ENCODE data around the gene USP48. TPM values are rescaled to one million over a fixed set of nuclear protein-coding genes. Genes with fewer than 3 reads are reported as not detected.

Gene USP48
- total and polyA plus RNA-seq, 2 donors (not counting 1 experiment from before 2014, with no cell fraction given) = 34.1 to 45.6 TPM

DNA sequence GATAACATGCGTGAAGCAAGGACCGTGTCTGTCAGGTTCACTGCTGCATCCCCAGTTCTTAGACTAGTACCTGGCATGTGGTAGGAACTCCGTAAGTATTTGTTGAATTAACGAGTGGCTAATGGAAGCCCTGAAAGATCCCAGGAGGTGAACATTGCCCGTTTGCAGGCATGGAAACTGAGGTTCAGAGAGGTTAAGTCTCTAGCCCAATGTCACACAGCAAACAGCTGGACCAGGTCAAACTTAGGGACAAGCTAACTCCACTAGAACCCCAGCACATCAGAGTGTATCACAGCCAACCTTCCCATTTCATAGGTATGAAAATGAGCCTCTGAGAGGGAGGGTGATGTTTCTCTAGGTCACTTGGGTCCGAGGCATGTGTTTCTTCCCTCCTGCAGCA lies 141.4 kb downstream of the USP48 start:
- peaks cover 8% of the 10 kb centered on the region for H3K27me3 ChIP-seq (ENCODE audit: control insufficient read depth, insufficient read depth, low read length)
- H3K4me3 ChIP-seq (replicated peaks in 1 of 4; ENCODE audit: control extremely low read depth in 1 of 4, insufficient read depth in 1 of 4, low read depth in 3 of 4, low read length in 4 of 4) = no peak overlapping the region
- no peak overlapping the region for H3K4me2 ChIP-seq (ENCODE audit: extremely low read depth, insufficient read depth, low read length)
- TF ChIP-seq, protein P1, sequence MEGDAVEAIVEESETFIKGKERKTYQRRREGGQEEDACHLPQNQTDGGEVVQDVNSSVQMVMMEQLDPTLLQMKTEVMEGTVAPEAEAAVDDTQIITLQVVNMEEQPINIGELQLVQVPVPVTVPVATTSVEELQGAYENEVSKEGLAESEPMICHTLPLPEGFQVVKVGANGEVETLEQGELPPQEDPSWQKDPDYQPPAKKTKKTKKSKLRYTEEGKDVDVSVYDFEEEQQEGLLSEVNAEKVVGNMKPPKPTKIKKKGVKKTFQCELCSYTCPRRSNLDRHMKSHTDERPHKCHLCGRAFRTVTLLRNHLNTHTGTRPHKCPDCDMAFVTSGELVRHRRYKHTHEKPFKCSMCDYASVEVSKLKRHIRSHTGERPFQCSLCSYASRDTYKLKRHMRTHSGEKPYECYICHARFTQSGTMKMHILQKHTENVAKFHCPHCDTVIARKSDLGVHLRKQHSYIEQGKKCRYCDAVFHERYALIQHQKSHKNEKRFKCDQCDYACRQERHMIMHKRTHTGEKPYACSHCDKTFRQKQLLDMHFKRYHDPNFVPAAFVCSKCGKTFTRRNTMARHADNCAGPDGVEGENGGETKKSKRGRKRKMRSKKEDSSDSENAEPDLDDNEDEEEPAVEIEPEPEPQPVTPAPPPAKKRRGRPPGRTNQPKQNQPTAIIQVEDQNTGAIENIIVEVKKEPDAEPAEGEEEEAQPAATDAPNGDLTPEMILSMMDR (conservative IDR thresholded peaks at IDR 0.05 in 1 of 2, IDR thresholded peaks at IDR 0.05 in 1 of 2; ENCODE audit: low read depth in 1 of 2, low read length in 2 of 2) = no peak
- no peak for TF ChIP-seq EZH2 (IDR thresholded peaks at IDR 0.05; ENCODE audit: low read length, missing control alignments)
- no peak for DNase-seq (ENCODE audit: low read depth in 2 of 2)
- H3K79me2 ChIP-seq (ENCODE audit: control insufficient read depth, insufficient read depth, low read length) = no peaks in the 10 kb centered on the region
- no peaks in the 10 kb centered on the region for H3K36me3 ChIP-seq (ENCODE audit: control insufficient read depth, insufficient read depth, low read length)
- no peaks in the 10 kb centered on the region for H3K9me3 ChIP-seq (ENCODE audit: control insufficient read depth, insufficient read depth, low read depth, low read length)
- H4K20me1 ChIP-seq (ENCODE audit: control insufficient read depth, extremely low read depth, insufficient read depth, low read length) = no peaks in the 10 kb centered on the region
- no peak overlapping the region for H3K27ac ChIP-seq (ENCODE audit: insufficient read depth, low read length)
- no peak overlapping the region for H3K9ac ChIP-seq (ENCODE audit: insufficient read depth, low read length)
- no peaks in the 10 kb centered on the region for H3K4me1 ChIP-seq (ENCODE audit: control insufficient read depth, extremely low read depth, insufficient read depth, low read length)
- no peak overlapping the region for H2AFZ ChIP-seq (ENCODE audit: low read length)

DNA sequence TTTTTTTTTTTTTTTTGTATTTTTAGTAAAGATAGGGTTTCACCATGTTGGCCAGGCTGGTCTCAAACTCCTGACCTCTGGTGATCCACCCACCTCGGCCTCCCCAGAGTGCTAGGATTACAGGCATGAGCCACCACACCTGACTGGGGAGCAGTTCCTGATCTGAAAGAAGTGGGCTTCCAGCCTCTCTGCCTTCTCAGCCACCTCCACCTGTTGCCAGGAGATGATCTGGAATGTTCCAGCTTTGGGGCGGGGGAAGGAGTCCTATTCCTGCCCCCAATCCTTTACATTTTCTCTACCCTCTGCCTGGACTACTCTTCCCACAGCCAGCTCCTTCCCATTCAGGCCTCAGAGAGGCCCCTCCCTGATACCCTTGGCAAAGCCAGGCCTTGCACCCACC lies 141.9 kb downstream of the USP48 start:
- Histone ChIP-seq H3K9ac (ENCODE audit: insufficient read depth, low read length) (no peak overlapping the region), H2AFZ (ENCODE audit: low read length) (no peak overlapping the region)
- DNase-seq (ENCODE audit: low read depth in 2 of 2) = no peak

DNA sequence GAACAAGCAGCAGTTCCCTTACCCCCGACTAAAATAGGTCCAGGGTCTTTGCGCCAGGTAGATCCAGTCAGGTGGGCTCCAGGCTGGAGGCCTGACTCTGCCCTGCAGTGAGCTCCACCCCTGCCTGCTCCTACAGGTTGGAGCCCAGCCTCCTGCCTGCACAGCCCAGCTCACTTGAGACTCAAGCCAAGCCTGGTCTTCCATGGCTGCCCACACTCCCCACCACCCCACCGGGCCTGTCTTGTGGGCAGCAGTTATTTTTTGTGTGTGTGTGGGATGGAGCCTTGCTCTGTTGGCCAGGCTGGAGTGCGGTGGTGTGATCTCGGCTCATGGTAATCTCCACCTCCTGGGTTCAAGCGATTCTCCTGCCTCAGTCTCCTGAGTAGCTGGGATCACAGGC lies 142.3 kb downstream of the USP48 start:
- Histone ChIP-seq H3K4me1 (ENCODE audit: control insufficient read depth, extremely low read depth, insufficient read depth, low read length) (no peaks in the 10 kb centered on the region), H3K9ac (ENCODE audit: insufficient read depth, low read length) (no peak overlapping the region), H3K4me2 (ENCODE audit: extremely low read depth, insufficient read depth, low read length) (no peak overlapping the region), H3K9me3 (ENCODE audit: control insufficient read depth, insufficient read depth, low read depth, low read length) (no peaks in the 10 kb centered on the region), H3K27ac (ENCODE audit: insufficient read depth, low read length) (no peak overlapping the region), H2AFZ (ENCODE audit: low read length) (no peak overlapping the region), H3K4me3 (replicated peaks in 1 of 4; ENCODE audit: control extremely low read depth in 1 of 4, insufficient read depth in 1 of 4, low read depth in 3 of 4, low read length in 4 of 4) (no peak overlapping the region), H4K20me1 (ENCODE audit: control insufficient read depth, extremely low read depth, insufficient read depth, low read length) (no peaks in the 10 kb centered on the region), H3K27me3 (ENCODE audit: control insufficient read depth, insufficient read depth, low read length) (peaks cover 8% of the 10 kb centered on the region), H3K79me2 (ENCODE audit: control insufficient read depth, insufficient read depth, low read length) (no peaks in the 10 kb centered on the region), H3K36me3 (ENCODE audit: control insufficient read depth, insufficient read depth, low read length) (no peaks in the 10 kb centered on the region)
- DNase-seq (ENCODE audit: low read depth in 2 of 2) = no peak
- TF ChIP-seq, protein P1 (conservative IDR thresholded peaks at IDR 0.05 in 1 of 2, IDR thresholded peaks at IDR 0.05 in 1 of 2; ENCODE audit: low read depth in 1 of 2, low read length in 2 of 2) = no peak
- TF ChIP-seq EZH2 (IDR thresholded peaks at IDR 0.05; ENCODE audit: low read length, missing control alignments) = no peak

More for the DNA sequence above, 141.9 kb downstream of the USP48 start:
- Histone ChIP-seq H3K27me3 (ENCODE audit: control insufficient read depth, insufficient read depth, low read length) (peaks cover 8% of the 10 kb centered on the region), H3K27ac (ENCODE audit: insufficient read depth, low read length) (no peak overlapping the region), H3K36me3 (ENCODE audit: control insufficient read depth, insufficient read depth, low read length) (no peaks in the 10 kb centered on the region), H3K4me2 (ENCODE audit: extremely low read depth, insufficient read depth, low read length) (no peak overlapping the region), H4K20me1 (ENCODE audit: control insufficient read depth, extremely low read depth, insufficient read depth, low read length) (no peaks in the 10 kb centered on the region), H3K4me1 (ENCODE audit: control insufficient read depth, extremely low read depth, insufficient read depth, low read length) (no peaks in the 10 kb centered on the region), H3K79me2 (ENCODE audit: control insufficient read depth, insufficient read depth, low read length) (no peaks in the 10 kb centered on the region), H3K9me3 (ENCODE audit: control insufficient read depth, insufficient read depth, low read depth, low read length) (no peaks in the 10 kb centered on the region), H3K4me3 (replicated peaks in 1 of 4; ENCODE audit: control extremely low read depth in 1 of 4, insufficient read depth in 1 of 4, low read depth in 3 of 4, low read length in 4 of 4) (no peak overlapping the region)
- TF ChIP-seq, protein P1 (conservative IDR thresholded peaks at IDR 0.05 in 1 of 2, IDR thresholded peaks at IDR 0.05 in 1 of 2; ENCODE audit: low read depth in 1 of 2, low read length in 2 of 2) = no peak
- TF ChIP-seq EZH2 (IDR thresholded peaks at IDR 0.05; ENCODE audit: low read length, missing control alignments) = no peak
